Fibroblast of pulmonary artery (primary cell): Measurements from ENCODE around the gene TNRC18.

Experiments
- DNase-seq: peaks from one replicate; pipeline ENCODE4 v3.0.0-alpha.2; 2010; ENCODE audit warnings: low read depth
- H3K4me3 ChIP-seq: replicated peaks from 2 replicates; pipeline ENCODE4 v1.5.1; 2011; ENCODE audit warnings: low read depth, mild to moderate bottlenecking, control low read depth, low read length, moderate library complexity
- TF ChIP-seq, protein P1 (sequence below): IDR thresholded peaks from 2 replicates; pipeline ENCODE4 v1.5.1; 2011; ENCODE audit warnings: mild to moderate bottlenecking, control low read depth, low read length, inconsistent platforms; ENCODE audit errors: missing control alignments

The TNRC18 gene

DNA sequence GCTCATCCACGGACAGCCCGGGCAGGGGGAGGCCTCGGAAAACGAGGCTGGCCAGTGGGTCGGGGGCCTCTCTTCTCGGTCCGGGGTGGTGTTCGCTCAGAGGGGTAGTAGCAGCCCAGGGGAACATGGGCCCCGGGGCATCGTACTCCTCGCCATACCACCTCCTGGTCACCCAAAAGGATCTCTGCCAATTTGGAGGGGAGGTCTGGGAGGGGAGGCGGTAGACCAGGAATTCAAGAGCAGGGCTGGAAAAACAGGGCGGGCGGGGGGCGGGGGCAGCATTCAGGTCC is 73.5 kb downstream of the TNRC18 start:
- DNase-seq: no peak
- no peak overlapping the region for H3K4me3 ChIP-seq

DNA sequence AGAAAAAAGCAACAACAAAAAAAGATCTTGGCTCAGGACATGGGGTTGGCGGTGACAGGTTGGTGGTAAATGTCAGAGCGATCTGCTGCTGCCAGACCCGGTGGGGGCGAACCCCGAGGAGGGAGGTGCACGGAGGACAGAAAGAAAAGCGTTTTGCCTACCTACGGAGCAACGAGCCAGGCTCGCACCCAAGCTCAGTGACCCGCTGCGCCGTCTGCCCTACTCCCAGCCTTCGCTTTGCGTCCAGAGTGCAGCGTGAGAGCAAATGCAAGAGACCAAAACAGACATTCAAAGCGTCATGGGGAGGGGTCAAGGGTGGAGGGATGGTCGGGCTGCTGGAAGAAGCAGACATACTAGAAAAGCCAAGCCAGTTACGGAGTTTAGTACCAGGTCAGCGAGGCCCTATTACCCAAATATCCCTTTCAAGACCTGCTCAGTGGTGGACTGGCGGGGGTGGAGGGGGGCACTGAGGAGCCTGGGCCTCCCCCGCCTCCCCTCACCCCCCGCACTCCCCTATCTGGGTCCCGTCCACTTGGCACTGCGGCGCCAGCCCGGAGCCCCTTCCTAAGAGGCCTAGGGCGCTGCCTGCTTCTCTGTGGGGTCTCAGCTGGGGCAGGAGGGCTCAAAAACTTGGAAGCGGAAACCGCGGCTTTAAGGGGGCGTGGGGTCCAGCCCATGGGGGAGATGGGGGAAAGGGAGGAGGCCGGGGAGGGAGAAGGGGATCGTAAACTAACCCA is 74.0 kb downstream of the TNRC18 start:
- H3K4me3 ChIP-seq: no peak overlapping the region
- no peak for DNase-seq
- TF ChIP-seq, protein P1, sequence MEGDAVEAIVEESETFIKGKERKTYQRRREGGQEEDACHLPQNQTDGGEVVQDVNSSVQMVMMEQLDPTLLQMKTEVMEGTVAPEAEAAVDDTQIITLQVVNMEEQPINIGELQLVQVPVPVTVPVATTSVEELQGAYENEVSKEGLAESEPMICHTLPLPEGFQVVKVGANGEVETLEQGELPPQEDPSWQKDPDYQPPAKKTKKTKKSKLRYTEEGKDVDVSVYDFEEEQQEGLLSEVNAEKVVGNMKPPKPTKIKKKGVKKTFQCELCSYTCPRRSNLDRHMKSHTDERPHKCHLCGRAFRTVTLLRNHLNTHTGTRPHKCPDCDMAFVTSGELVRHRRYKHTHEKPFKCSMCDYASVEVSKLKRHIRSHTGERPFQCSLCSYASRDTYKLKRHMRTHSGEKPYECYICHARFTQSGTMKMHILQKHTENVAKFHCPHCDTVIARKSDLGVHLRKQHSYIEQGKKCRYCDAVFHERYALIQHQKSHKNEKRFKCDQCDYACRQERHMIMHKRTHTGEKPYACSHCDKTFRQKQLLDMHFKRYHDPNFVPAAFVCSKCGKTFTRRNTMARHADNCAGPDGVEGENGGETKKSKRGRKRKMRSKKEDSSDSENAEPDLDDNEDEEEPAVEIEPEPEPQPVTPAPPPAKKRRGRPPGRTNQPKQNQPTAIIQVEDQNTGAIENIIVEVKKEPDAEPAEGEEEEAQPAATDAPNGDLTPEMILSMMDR: no peak

More for the DNA sequence above, 73.5 kb downstream of the TNRC18 start:
- TF ChIP-seq, protein P1: no peak

DNA sequence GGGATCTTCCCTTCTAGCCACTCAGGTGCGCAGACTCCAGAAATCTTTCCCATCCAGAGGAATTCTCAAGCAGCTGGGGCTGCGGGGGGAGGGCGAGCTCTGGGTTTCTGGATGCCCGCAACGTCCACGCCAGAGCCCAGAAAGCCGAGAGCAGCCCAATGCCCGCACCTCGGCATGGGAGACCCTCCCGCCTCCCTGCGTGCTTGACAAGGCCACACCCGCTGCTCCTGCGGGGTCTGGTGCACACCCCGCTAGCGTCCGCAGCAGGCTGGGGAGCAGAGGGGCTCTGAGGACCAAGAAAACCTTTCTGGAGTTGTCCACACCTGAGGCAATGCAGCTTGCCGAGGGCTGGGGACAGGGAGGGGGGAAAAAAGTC is 74.6 kb downstream of the TNRC18 start:
- H3K4me3 ChIP-seq: no peak overlapping the region
- DNase-seq: no peak
- TF ChIP-seq, protein P1: no peak

DNA sequence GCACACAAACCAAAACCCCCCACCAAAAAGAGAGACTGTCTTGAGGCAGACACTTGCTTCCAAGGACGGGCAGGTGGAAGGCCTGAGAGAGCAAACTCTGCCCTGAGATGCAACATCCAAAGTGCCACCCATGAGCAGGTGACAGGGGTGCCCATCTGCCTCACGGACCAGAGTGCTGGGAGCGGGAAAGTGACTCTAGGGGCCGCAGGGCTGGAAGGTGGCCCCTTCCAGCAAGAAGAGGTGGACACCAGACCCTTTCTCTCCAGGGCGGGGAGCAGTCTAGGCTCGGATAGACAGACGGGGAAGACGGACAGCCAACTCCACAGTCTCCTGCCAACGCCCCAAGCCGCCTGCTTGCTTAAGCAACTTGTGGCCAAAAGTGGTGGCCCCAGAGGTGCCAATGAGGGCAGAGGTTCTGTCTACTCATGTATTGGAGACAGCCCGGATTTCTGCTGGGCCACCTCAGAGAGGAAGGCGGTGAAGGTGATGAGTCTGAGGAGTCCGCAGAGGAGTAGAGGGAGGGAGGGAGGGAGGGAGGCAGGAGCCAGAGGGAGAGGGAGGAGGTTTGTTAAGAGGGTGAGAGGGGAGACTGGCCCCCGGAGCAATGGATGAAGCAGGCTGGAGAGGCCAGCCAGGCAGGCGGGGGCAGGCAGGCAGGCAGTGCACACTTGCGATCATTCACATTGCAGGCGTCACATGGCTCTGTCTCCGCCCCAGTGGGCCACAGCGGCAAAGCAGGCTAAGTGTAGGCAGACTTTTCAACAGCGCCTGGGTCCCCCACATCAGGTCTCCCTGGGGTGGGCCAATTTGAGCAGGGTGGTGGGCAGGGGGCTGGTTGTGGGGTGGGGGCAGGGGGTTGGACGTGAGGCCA is 75.3 kb downstream of the TNRC18 start:
- no peak for DNase-seq
- no peak overlapping the region for H3K4me3 ChIP-seq
- TF ChIP-seq, protein P1: no peak

DNA sequence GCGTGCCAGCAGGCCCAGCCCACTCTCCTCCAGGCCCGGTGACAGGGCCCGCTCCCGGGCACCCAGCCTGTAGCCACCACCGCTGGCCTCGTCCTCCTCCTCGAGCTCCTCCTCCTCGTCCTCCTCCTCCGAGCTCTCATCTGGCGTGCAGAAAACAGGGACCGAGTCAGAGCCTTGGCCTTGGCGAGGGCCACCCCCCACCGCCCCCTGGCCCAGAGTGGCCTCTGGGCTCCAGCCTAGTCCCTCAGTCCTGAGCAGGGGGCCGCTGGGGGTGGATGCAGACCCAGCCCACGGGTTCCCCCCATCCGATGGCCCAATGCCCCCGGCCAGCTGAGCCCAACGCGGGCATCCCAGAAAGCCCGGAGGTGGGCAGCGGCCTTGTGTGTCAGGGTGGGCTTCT is 78.0 kb downstream of the TNRC18 start:
- TF ChIP-seq, protein P1: no peak
- H3K4me3 ChIP-seq: no peak overlapping the region
- DNase-seq: no peak

DNA sequence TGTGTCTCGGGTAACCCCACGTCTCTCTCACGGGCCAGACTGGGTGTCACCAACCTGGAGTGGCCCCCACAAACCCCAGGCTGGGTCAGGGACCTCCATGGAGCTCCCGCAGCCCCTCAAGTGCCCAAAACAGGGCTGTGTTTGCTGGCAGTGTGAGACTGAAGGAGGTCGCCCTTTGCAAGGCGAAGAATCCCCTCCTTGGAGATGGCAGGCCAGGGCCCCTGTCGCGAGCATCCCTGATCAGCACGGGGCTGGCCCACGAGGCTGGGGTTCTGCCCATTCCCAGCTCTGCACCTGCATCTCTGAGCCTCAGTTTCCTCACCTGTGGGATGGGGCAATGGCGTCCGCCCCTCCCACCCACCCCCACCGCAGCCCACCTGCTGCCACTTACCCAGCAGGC is 78.5 kb downstream of the TNRC18 start:
- no peak overlapping the region for H3K4me3 ChIP-seq
- TF ChIP-seq, protein P1: no peak
- no peak for DNase-seq

DNA sequence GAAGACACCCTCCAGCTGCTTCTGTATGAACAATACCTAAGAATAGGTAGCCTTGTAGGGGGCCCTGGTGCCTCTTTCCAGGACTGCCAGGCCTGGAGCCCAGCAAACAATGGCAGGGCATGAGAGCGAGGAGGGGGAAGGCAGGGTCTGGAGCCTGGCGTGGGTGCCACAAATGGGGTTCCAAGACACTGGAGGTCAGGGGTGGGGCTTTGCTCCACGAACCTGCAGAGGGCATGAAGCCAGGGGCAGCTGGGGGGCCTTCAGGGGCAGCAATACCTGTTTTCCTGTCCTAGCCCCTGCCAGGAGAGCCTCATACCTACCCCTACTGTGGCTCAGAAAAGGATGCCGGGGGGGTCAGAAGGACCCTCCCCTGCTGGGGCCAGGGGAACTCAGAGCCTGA is 79.3 kb downstream of the TNRC18 start:
- no peak for DNase-seq
- H3K4me3 ChIP-seq: no peak overlapping the region
- TF ChIP-seq, protein P1: no peak
